PC-3 (cell line): Measurements from ENCODE around the gene TUBGCP3.
A peak's percentile ranks its signal among the peaks of the same experiment; 100 is the strongest.

Experiments
- EZH2 ChIP-seq: fragments of 300-600 bp; sonication (generic); IDR thresholded peaks from one replicate; pipeline ENCODE4 v1.6.1; 2017; ENCODE audit warnings: antibody characterized with exemption, mild to moderate bottlenecking, low read length; ENCODE audit not compliant: unreplicated experiment
- EZH2phosphoT487 ChIP-seq: fragments of 300-600 bp; sonication (generic); IDR thresholded peaks from 2 replicates; pipeline ENCODE4 v1.6.1; 2018; ENCODE audit warnings: mild to moderate bottlenecking, antibody characterized with exemption, low read length, borderline replicate concordance
- TF ChIP-seq, protein P1 (sequence below): fragments of 300-600 bp; sonication (generic); conservative IDR thresholded peaks from 2 replicates; pipeline ENCODE4 v1.5.1; 2017; ENCODE audit warnings: antibody characterized with exemption, low read depth, mild to moderate bottlenecking, low read length

DNA sequence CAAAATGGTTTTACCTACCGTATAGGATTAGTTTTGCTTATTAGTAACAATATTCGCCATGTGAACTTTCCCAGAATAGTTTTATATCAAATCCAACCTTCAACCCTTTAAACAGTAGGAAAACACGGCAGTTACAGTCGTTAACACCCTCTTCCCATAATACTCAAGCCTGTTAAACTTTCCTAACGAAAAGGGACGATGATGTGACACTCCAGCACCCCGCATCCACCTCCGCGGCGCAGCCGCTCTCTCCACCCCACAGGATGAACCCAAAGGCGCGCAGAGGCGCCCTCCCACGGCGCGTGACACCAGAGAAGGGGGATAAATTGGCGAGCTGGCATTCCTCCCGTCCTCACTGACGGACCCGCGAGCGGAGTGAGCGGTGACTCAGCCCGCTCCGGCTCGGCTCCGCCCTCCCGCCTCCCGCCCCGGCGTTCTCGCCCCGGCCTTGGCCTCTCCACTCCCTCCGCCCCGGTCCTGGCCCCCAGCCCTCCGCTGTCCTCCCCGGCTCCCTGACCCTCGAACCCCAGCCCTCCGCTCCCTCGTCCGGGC, 665 bp downstream of the TUBGCP3 start:
- TF ChIP-seq, protein P1, sequence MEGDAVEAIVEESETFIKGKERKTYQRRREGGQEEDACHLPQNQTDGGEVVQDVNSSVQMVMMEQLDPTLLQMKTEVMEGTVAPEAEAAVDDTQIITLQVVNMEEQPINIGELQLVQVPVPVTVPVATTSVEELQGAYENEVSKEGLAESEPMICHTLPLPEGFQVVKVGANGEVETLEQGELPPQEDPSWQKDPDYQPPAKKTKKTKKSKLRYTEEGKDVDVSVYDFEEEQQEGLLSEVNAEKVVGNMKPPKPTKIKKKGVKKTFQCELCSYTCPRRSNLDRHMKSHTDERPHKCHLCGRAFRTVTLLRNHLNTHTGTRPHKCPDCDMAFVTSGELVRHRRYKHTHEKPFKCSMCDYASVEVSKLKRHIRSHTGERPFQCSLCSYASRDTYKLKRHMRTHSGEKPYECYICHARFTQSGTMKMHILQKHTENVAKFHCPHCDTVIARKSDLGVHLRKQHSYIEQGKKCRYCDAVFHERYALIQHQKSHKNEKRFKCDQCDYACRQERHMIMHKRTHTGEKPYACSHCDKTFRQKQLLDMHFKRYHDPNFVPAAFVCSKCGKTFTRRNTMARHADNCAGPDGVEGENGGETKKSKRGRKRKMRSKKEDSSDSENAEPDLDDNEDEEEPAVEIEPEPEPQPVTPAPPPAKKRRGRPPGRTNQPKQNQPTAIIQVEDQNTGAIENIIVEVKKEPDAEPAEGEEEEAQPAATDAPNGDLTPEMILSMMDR, result 0 out of 2 replicates have a peak, but pooled peaks have one; percentile 14
- TF ChIP-seq EZH2phosphoT487 (no peak), EZH2 (no peak)
